IPS-11a (cell line): ENCODE measurements around the gene GPATCH8.
"Not testable (repeated sequence)": the region's sequence is repeated elsewhere in the genome, so short reads cannot be mapped to it uniquely, and the experiment has no call there.

Experiments
- H3K4me3 ChIP-seq: one replicate; pipeline ENCODE4 v1.5.1; 2013; ENCODE audit warnings: low read depth, low read length, control low read depth

Gene GPATCH8

DNA sequence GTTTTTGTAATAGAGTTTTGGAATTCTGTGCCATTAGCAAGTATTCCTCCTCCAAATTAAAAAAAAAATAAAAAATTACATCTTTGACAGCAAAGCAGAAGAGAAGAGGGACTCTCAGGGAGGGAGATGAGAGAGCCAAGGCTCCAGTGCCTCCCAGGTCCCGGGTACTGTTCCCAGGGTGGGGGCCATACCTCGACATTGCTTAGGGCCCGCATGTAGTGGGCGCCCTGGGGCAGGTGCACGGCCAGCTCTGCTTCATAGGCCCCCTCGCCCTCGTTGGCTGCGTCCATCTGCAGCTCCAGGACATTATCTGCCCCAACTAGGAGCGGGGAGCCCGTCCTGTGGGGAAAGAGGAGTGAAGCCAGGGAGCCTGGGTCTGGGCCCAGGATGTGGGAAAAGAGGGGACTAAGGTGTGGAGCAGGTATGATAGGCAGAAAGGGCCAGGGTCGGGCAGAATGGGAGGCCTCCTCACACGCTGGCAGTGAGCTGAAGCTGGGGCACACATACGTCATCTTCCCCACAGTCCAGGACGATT is 125.0 kb downstream of the GPATCH8 start:
- H3K4me3 ChIP-seq = no peak overlapping the region

DNA sequence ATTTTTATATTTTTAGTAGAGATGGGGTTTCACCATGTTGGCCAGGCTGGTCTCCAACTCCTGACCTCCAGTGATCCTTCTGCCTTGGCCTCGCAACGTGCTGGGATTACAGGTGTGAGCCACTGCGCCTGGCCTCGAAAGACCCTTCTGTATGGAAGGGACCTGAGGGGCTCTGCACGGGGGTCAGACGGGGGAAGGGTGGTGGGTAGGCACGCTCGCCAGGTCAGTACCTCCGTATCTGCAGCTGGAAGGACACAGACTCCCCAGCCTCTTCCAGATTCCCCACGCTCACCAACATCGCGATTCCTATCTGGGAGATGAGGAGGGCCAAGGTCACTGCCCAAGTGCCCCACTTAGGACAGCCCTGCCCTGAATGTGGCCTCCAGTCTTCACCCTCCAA is 126.4 kb downstream of the GPATCH8 start:
- H3K4me3 ChIP-seq = no peak overlapping the region

DNA sequence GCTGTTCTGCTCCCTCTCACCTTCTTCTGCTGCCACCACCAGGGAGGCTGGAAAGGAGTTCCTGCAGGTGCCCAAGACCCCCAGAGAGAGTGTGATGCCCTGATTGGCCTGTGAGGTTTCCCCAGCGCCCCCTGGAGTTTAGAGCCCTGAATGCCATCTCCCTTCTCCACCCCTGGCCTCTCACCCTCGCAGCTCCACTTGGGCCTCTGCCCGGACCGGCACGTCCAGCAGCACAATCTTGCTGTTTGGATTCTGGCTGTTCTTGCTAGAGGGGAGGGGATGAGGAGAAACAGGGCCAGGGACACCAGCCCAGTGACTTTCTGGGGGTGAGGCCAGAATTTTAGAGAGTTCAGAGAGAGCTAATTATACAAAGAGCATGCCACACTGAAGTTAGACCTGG is 127.1 kb downstream of the GPATCH8 start:
- no peak overlapping the region for H3K4me3 ChIP-seq

DNA sequence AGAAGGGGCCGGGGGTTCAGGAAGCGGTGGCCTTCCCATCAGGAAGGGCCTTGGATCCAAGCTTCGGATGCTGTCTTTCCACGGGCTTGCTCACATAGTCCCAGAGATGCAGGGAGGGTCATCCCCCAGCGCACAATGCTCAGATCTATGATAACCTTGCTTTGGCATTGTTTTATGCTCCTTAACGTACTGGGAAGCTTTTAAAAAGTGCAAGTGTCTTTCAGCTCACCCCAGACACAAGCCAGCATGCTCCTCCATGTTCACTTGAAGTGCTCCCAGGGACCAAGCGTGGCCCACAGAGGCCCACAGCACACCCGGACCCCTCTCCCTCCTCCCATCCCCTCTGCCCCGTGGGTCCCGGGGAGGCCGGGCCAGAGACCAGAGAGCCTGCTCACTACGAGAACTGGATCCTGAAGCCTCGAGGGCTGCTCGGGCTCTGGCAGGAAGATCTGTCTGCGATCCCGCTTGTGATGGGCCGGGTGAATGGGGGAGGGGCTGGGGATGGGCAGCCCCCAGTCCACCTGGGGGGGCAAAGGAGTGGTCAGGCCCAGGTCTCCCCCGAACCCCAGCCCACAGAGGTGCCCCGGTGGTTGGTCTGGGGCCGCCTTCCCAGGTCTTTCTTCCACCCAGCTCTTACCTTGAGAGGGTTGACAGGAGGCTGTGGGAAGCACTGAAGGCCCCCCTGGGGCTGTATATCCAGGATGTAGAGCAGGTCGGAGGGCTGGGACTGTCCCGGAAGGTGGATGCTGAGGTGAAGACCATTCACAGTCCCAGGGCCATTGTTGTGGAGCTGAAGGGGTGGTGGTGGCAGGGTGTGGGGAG is 127.8 kb downstream of the GPATCH8 start:
- no peak overlapping the region for H3K4me3 ChIP-seq

DNA sequence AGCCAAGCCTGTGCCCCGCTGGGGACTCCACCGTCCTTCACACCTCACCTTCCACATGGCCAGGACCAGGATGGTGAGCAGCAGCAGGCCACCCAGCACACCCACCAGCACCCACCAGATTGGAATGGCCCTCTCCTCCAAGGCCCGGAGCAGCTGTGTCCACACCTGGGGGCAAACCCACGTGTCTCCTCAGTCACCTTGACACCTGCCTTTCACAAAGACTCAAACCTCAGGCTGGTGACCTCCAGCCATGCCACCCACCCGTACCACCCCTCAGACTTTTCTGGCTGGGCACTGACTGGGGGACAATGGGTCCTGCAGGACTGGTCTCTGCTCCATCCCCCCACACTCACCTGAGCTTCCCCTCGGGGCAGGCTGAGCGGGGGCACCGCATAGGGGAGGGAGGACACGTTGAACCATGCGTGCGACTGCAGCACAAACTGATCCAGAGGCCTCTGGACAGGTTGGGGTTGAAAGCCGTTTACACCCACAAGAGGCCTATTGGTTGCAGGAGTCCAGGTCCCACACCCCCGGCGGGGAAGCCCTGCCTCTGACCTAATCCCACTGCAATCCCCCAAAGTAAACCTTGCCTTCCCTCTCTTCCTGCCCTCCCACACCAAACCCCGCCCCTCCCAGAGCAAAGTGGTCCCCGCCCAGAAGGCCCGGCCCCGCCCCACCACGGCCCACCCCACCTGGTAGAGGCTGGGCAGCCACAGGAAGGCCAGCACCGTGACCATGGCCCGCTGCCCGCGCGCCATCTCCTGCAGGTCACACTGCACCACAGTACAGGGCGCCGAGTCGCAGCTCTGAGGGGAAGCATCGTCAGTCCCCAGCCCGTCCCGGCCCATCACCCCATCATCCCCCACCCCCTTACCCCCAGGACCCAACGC is 128.7 kb downstream of the GPATCH8 start:
- H3K4me3 ChIP-seq = no peak overlapping the region

DNA sequence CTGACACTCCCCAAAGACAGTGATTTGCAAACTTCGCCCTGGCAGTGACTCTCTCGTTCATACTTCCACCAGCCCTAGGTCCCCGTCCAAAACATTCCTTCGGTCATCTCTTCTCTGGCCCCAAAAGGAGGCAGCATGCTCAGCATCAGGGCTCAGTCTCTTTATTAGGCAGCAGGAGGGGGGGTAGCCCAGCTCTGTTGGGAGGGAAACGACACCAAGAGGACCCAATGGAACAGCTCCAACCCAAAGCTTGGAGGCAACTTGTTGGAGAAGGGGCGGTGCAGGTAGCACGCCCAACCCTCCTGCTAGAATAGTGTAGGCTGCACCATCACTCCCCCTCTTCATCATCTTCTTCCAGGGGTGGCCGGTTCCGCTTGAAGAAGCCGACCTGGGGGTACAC is 131.2 kb downstream of the GPATCH8 start:
- H3K4me3 ChIP-seq = no peak overlapping the region

DNA sequence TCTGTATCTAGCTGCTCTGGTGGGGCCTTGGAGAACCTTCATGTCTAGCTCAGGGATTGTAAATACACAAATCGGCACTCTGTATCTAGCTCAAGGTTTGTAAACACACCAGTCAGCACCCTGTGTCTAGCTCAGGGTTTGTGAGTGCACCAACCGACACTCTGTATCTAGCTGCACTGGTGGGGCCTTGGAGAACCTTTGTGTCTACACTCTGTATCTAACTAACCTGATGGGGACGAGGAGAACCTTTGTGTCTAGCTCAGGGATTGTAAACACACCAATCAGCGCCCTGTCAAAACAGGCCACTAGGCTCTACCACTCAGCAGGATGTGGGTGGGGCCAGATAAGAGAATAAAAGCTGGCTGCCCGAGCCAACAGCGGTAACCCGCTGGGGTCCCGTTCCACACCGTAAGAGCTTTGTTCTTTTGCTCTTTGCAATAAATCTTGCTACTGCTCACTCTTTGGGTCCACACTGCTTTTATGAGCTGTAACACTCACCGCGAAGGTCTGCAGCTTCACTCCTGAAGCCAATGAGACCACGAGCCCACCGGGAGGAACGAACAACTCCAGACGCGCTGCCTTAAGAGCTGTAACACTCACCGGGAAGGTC is 133.7 kb downstream of the GPATCH8 start:
- not testable (repeated sequence) for H3K4me3 ChIP-seq

DNA sequence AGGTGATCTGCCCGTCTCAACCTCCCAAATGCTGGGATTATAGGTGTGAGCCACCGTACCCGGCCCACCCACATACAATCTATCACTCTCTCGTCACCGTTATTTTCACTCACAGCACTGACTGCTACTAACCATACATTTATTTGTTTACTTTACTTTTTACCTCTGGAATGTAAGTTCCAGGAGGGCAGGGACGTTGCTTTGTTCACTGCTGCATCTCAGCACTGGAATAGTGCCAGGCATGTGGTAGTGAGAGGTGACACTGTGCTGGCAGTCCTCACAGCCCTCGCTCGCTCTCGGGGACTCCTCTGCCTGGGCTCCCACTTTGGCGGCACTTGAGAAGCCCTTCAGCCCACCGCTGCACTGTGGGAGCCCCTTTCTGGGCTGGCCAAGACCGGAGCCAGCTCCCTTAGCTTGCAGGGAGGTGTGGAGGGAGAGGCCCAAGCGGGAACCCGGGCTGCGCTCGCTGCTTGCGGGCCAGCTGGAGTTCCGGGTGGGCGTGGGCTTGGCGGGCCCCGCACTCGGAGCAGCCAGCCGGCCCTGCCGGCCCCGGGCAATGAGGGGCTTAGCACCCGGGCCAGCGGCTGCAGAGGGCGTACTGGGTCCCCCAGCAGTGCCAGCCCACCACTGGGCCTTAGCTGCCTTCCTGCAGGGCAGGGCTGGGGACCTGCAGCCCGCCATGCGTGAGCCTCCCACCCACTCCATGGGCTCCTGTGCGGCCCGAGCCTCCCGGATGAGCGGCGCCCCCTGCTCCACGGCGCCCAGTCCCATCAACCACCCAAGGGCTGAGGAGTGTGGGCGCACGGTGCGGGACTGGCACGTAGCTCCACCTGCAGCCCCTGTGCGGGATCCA is 134.6 kb downstream of the GPATCH8 start:
- not testable (repeated sequence) for H3K4me3 ChIP-seq

DNA sequence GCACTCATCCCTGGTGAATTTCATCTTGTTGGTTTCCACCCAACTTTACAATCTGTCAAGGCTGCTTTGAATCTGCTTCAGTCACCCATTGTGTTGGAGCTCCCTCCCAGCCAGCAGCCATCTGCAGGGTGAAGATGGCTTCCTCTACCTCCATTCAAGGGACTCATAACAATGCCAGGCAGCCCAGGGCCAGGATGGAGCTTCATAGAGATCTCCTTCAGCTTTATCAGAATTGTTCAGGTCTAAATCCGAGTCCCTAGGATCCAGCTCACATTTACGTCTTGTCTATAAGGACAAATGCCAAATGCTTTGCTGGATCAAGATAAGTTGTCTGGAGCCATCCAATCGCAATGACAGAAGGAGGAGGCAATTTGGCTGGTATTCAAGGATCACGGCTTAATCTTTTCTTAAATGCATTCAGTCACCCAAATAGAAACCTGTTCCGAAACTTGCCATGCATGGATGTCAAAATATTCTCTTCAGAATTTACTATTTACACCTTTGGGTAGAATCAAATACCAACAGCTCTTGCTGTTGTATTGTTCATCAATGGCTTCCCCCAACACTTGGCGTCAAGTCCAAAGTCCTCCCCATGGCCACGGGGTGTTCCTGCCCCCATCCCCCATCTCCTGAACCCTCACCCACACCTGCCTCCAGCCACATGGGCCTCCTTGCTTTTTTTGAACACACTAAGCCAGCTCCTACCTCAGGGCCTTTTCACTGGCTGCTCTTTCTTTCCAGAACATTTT is 135.8 kb downstream of the GPATCH8 start:
- no peak overlapping the region for H3K4me3 ChIP-seq

DNA sequence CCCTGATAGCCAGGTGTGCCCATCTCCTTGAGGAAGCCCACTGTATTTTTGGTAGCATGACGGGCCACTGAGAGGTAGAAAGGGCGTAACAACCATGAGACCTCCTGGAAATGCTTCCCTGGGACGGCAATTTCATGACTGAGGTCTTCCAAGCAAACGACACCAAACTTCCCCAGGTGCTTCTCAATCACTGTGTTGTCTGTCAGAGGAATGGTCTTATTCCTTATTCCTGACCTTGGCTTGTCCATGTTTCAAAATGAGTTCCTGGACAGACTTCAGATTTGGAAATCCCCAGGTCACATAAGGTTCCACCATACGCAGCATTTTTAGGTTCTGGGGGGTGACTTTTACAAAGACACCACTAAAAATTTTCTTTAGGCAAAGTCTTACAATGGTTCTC is 138.2 kb downstream of the GPATCH8 start:
- H3K4me3 ChIP-seq = not testable (repeated sequence)

DNA sequence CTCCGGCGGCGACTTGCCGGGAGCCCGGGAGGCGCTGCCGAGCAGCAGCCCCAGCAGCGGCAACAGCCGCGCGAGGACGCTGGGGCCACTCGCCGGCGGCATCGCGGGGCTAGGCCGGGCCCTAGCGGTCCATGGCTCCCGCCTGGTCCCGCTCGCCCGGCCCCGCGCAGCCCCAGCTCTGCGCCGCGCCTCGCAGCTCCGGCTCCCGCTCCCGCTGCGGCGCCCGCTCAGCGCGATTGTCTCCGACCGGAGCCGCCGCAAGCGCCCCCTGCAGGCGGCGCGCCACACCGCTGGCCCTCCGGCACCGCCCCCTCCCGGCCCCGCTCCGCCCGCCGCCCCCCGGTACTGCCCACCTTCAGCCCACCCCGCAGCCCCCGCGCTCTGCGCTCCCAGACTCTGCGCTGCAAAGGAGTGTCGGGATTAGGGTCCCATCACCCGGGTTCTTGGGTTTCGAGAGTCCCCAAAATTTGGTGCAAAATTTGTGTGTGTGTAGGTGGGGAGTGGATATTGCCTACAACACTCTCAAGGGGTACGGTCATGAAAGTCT is 139.5 kb downstream of the GPATCH8 start, which contains the start of gene FAM171A2:
Gene FAM171A2 (minus strand): TSS at position 241 of the 547 bp plus-strand sequence. CDS start 139 bp downstream, at position 102.
- peak within 1 kb of the TSS; percentile 47 for H3K4me3 ChIP-seq

DNA sequence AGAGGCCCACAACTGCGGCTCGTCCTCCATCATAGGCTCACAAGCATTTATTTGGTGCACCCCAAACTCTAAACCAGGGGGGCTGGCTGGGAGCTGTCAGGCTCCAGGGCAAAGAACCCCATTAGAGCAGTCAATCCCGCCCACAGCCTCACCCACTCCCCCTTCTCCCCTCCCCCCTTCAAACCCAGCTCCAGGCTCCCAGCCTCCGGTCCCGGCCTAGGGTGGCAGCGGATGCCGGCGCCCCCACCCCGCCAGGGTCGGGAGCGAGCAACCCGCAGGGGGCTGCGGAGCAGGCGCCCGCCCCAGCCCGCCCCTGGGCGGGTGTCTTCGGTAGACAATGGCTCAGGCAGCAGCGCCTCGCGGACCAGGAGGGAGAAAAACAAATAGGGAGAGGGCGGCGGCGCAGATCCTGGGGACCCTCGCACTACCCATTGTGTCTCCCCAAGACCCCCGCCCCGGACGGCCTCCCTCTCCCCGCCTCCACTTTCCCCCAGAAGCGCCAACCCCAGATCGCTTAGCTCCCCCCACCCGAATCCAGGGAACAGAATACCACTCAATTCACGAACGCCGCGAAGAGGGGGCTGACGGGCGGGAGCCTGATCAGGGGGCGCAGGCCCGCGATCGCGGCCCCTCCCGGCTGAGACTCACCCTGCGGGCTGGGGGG is 140.1 kb downstream of the GPATCH8 start:
- H3K4me3 ChIP-seq = peak overlapping the region; percentile 47

DNA sequence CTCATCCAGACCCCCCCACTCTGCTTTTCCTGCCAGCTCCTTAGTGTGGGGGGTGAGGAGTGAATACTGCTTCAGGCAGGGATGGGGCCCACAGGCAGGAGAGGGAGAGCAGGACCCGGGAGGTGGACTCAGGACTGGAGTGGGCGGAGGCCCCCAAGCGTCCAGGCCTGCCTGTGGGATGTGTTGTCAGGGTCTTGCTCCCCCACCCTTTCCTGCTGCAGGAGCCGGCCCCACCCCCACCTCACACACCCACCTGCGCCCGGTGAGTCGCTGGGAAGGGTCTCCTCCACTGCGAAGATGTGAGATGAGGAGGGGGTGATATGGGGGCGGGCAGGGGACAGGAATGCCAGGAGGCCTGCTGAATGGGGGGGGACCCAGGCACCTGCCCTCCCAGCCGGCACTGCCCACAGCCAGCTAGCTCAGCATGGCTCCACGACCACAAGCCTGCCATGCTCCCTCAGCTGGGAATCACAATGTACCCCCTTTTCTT is 140.7 kb downstream of the GPATCH8 start:
- peak overlapping the region; percentile 47 for H3K4me3 ChIP-seq

DNA sequence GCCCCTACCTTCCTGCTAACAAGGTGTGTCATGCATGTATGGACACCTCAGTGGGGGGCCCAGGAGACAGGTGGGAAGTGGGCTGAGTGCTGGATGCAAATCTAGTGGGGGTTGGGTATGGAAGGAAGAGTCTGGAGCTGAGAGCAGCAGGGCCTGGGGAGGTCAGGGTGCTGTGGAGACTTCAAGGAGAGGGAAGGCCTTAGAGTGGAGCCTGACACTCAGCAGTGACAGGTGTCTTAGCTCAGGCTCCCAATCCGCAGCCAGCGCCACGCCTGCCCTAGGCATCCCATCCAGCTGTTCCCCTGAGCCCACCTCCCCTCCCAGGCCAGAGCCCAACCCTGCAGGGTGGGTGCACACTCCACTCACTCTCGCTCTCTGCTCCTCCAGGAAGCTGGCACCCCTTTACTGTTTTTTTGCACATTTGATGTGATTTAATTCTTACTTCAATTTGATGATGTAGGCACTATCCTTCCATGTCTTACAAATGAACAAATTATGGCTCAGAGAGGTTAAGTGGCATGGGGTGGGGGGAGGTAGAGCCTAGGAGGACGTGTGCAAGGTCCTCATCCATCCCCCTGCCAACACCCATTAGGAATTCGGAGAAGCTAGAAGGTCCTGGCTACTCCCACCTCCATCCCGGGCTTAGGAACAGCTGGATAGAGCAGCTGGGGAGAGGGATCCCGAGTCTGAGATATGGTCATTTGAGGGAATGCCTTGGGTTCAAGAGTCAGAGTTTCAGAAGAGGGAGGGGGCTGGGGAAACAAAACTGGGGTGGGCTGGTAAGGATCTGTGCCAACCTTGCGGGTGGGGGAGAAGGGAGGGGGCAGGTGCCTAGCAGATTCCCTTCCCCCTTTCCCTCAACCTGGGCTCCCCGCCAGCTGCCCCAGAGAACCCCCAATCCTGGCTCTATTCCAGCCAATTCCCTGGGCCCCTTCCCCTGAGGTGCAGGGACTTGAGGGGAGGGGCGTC is 141.6 kb downstream of the GPATCH8 start:
- H3K4me3 ChIP-seq = no peak overlapping the region

DNA sequence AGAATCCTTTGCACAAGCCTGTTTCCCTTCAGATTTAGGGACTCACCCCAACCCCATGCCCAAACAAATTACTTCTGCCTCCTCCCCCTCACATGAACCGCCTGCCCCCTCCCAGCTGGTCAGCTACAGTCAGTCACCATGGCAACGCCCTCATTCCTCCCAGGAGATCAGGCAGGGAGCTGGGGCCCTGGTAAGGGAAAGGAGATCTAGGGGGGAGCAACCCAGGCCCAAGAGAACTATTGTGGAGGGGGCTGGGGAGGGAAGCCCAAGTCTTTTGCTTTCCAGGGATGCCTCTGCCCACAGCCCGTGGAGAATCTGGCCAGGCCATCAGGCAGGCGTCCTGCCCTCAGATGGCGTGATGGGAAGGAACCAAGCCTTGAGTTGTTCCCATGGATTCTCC is 142.4 kb downstream of the GPATCH8 start:
- H3K4me3 ChIP-seq = no peak overlapping the region

DNA sequence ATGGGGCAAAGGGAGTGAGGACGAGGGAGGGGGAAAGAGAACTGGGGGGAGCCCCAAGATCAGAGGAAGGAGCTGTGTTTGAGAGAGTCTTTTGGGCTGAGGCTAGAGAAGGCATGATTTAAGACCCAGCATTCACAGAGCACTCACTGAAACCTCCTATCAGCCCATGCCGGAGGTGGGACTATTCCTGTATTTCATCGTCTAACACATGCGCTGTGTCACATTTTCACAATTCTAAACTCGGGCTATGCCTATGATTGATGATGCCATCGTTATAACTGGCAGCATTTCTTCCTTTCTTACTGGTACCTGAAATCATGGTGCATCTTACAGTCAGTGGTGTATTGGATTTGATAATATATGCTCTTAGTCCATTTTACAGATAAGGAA is 143.1 kb downstream of the GPATCH8 start:
- H3K4me3 ChIP-seq = no peak overlapping the region

DNA sequence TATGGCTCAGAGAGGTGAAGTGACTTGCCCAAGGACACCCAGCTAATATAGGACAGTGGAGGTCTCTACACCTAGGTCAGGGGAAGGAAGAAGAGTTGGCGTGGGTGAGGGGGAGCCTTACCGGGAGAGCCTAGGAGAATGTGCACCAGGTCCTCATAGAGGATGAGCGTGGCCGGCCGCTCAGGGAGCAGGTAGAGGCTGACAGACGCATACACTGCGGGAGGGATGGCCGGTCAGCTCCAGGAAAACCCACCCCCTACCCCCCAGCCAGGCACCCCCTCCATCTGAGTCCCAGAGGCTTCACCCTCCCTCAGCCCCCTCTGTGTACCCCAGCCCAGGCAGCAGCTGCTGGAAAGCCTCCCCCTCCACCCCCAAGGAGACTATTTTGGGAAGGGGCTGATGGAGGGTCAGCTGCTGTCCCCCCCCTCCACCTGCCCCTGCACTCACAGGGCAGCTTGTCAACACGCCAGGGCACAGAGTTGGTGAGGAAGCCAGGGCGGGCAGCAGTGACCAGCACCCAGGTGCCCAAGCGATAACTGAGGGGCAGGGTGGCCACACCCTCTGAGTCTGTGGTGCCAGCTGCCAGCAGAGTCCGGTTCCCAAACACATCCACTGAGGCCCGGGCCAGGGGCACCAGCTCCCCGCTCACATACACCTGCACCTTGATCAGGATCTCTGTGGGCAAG is 143.6 kb downstream of the GPATCH8 start:
- H3K4me3 ChIP-seq = no peak overlapping the region
